ENCODE results near the gene TBC1D16. TPM values are rescaled to one million over a fixed set of nuclear protein-coding genes. Genes with fewer than 3 reads are reported as not detected.

Gene TBC1D16
- total and polyA plus RNA-seq, 10 of the 15 experiments (the other 5 are each of a cell fraction or from before 2014, with no cell fraction given): 0.01 to 0.13 (median 0.06) TPM; not detected in 3

DNA sequence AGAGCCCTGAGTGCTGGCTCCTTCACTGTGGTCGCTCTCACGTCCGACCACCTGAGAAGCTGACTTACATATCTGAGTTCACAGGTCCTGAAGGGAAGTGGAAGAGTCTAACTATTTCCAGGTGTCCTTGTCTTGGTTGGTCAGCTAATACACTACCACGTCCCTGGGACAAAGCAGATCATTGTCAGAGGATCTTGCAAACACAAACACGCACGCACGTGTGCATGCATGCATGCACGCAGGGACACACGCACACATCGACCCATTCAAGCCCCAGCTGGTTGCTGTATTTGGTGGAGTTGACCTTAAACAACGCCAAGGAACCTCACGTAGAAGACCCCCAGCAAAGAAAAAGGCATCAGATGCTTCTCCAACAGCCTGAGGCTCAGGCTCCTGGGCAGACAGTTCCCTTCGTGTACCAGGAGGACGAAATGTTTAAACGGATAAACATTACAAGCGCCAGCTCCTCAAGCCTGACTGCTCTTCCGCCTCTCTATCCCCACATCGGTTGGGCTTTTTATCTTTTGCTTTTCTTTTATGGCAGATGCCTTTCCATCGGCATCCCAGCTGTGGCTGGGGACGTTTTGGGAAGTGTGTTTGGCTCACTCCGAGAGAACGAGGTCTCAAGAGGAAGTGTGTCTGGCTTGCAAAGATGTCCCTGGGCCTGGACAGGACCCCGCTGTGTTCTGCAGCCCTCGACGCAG is 95.8 kb downstream of the TBC1D16 start:
- CTCF ChIA-PET: no interaction called here
- in situ Hi-C loops (cut with MboI): no loop called here
- Histone ChIP-seq H3K9ac (ENCODE audit: control insufficient read depth, insufficient read depth, low read length) (no peak overlapping the region), H3K4me3 (no peak overlapping the region), H4K20me1 (ENCODE audit: control insufficient read depth, insufficient read depth) (no peaks in the 10 kb centered on the region), H3K27ac (ENCODE audit: control insufficient read depth, insufficient read depth) (no peak overlapping the region), H3K4me2 (ENCODE audit: control insufficient read depth, insufficient read depth) (no peak overlapping the region), H3K27me3 (replicated peaks in 1 of 2; ENCODE audit: control insufficient read depth in 2 of 2, insufficient read depth in 2 of 2, low read length in 1 of 2) (0 out of 4 replicates have a peak, but pooled peaks cover 0 to 1% of the 10 kb centered on the region in 2 experiments), H2AFZ (ENCODE audit: control insufficient read depth, low read depth, low read length) (no peak overlapping the region), H3K36me3 (ENCODE audit: control insufficient read depth in 2 of 2, insufficient read depth in 2 of 2, low read length in 1 of 2) (no peaks in the 10 kb centered on the region), H3K79me2 (ENCODE audit: control insufficient read depth, insufficient read depth, low read length) (no peaks in the 10 kb centered on the region), H3K4me1 (ENCODE audit: control insufficient read depth, insufficient read depth, low read length) (no peaks in the 10 kb centered on the region), H3K9me3 (replicated peaks; ENCODE audit: control insufficient read depth, insufficient read depth, low read length) (no peaks in the 10 kb centered on the region)
- TF ChIP-seq ATF3 (IDR thresholded peaks at IDR 0.05; ENCODE audit: borderline replicate concordance, extremely low read depth, low read depth, low read length) (no peak), WRNIP1 (IDR thresholded peaks at IDR 0.05; ENCODE audit: borderline replicate concordance, low read depth, low read length) (no peak), ZNF384 (IDR thresholded peaks at IDR 0.05; ENCODE audit: borderline replicate concordance, low read depth, low read length) (no peak), CEBPB (IDR thresholded peaks at IDR 0.05; ENCODE audit: borderline replicate concordance in 1 of 2, low read depth in 2 of 2, low read length in 2 of 2) (no peak), EED (IDR thresholded peaks at IDR 0.05; ENCODE audit: low read depth) (no peak), SREBF1 (IDR thresholded peaks at IDR 0.05; ENCODE audit: low read length) (no peak), TCF3 (IDR thresholded peaks at IDR 0.05; ENCODE audit: borderline replicate concordance, insufficient read depth, low read depth, low read length) (no peak), POLR2A (IDR thresholded peaks at IDR 0.05; ENCODE audit: low read depth, low read length) (no peak), SMARCA5 (IDR thresholded peaks at IDR 0.05) (no peak), KAT2A (conservative IDR thresholded peaks at IDR 0.05; ENCODE audit: control insufficient read depth, low read depth, low read length) (no peak), STAT3 (IDR thresholded peaks at IDR 0.05; ENCODE audit: low read depth, low read length) (no peak), NR2F1 (conservative IDR thresholded peaks at IDR 0.05) (no peak), ATF7 (IDR thresholded peaks at IDR 0.05; ENCODE audit: low read depth) (no peak), ZNF207 (IDR thresholded peaks at IDR 0.05; ENCODE audit: borderline replicate concordance) (no peak), CHD1 (IDR thresholded peaks at IDR 0.05; ENCODE audit: low read depth, low read length) (no peak), RELA (IDR thresholded peaks at IDR 0.05; ENCODE audit: borderline replicate concordance, partially characterized antibody) (no peak), CBX3 (IDR thresholded peaks at IDR 0.05; ENCODE audit: borderline replicate concordance, low read depth) (no peak), KDM1A (IDR thresholded peaks at IDR 0.05; ENCODE audit: borderline replicate concordance) (no peak)
- SMC1A ChIA-PET (ENCODE audit: uncharacterized antibody, unreplicated experiment): no interaction called here
- FAIRE-seq: no peak
- intact Hi-C loops (cut with micrococcal nuclease; ENCODE audit: unreplicated experiment): no loop called here
- 53% methylated on average over 25 of the region's 25 CpGs for WGBS (ENCODE audit: insufficient coverage, insufficient replicate concordance, low lambda C conversion rate, missing lambda C conversion rate)
- RAD21 ChIA-PET (ENCODE audit: unreplicated experiment): no interaction called here
- no TSS peak for BruUV-seq (replicated peaks)
- POLR2A ChIA-PET: no interaction called here
- no peak for DNase-seq (ENCODE audit: low read depth, low spot score)
- no peak for ATAC-seq

Measured in GM12878 (cell line).